Measurements from ENCODE around the gene SLC9A9. TPM values are rescaled to one million over a fixed set of nuclear protein-coding genes. Genes with fewer than 3 reads are reported as not detected.

SLC9A9 gene
- total and polyA plus RNA-seq, 10 of the 15 experiments (the other 5 are each of a cell fraction or from before 2014, with no cell fraction given), result 3.5 to 14.2 (median 9.3) TPM

- Histone ChIP-seq H4K20me1 (ENCODE audit: control insufficient read depth, insufficient read depth) (no peaks in the 10 kb centered on the region), H3K27ac (ENCODE audit: control insufficient read depth, insufficient read depth) (no peak overlapping the region; the same call in 1 of the 2 replicates), H3K4me2 (ENCODE audit: control insufficient read depth, insufficient read depth) (no peak overlapping the region), H3K9ac (ENCODE audit: control insufficient read depth, insufficient read depth, low read length) (no peak overlapping the region), H3K36me3 (ENCODE audit: control insufficient read depth in 2 of 2, insufficient read depth in 2 of 2, low read length in 1 of 2) (no peaks in the 10 kb centered on the region), H2AFZ (ENCODE audit: control insufficient read depth, low read depth, low read length) (no peak overlapping the region), H3K9me3 (replicated peaks; ENCODE audit: control insufficient read depth, insufficient read depth, low read length) (no peaks in the 10 kb centered on the region), H3K4me3 (no peak overlapping the region), H3K4me1 (ENCODE audit: control insufficient read depth, insufficient read depth, low read length) (peaks cover 9% of the 10 kb centered on the region; the same call in 1 of the 2 replicates), H3K79me2 (ENCODE audit: control insufficient read depth, insufficient read depth, low read length) (peaks cover 8% of the 10 kb centered on the region), H3K27me3 (replicated peaks in 1 of 2; ENCODE audit: control insufficient read depth in 2 of 2, insufficient read depth in 2 of 2, low read length in 1 of 2) (no peaks in the 10 kb centered on the region)
- 57% methylated on average over 2 of the region's 2 CpGs for WGBS (ENCODE audit: insufficient coverage, insufficient replicate concordance, low lambda C conversion rate, missing lambda C conversion rate)
- CTCF ChIA-PET, result no interaction called here
- POLR2A ChIA-PET, result no interaction called here
- FAIRE-seq (no peak), ATAC-seq (peak; percentile 63), DNase-seq (ENCODE audit: low read depth, low spot score) (no peak)
- intact Hi-C loops (cut with micrococcal nuclease; ENCODE audit: unreplicated experiment), result no loop called here
- SMC1A ChIA-PET (ENCODE audit: uncharacterized antibody, unreplicated experiment), result interaction anchor here (0.9 kb wide), 1 partner anchor 10 kb away, joined by 3 read pairs; no protein-coding TSS in a partner anchor
- BruUV-seq (replicated peaks), result no TSS peak
- TF ChIP-seq ZNF217 (IDR thresholded peaks at IDR 0.05) (no peak), RELA (IDR thresholded peaks at IDR 0.05; ENCODE audit: borderline replicate concordance, partially characterized antibody) (no peak), MAX (IDR thresholded peaks at IDR 0.05; ENCODE audit: low read depth, low read length) (no peak)
- in situ Hi-C loops (cut with MboI), result no loop called here
- RAD21 ChIA-PET (ENCODE audit: unreplicated experiment), result no interaction called here
These were observed 8.3 kb downstream of the SLC9A9 start for GRCh38 chr3:143839980-143840379.

DNA sequence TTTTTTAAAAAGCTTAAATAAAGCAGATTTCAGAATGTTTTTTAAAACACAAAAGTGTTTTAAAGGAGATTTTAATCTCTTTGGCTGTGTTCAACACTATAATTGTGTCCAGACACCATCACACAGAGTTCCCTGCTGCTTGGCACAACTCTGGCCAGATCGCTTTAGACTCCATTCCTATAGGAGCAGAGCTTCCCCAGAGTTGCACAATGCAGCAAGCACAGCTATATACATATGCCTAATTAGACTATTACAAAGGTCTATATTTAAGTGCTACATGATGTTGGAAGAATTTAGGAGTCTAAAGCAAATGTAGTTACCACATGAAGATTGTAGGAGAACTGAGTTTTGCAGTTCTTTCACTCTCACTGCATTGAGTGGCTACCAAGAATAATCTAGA lies 11.2 kb downstream of the SLC9A9 start:
- no peak for FAIRE-seq
- no peaks in the 10 kb centered on the region for H4K20me1 ChIP-seq (ENCODE audit: control insufficient read depth, insufficient read depth)
- H3K4me2 ChIP-seq (ENCODE audit: control insufficient read depth, insufficient read depth), result no peak overlapping the region
- no TSS peak for BruUV-seq (replicated peaks)
- peaks cover 13% of the 10 kb centered on the region for H3K4me1 ChIP-seq (ENCODE audit: control insufficient read depth, insufficient read depth, low read length)
- CTCF ChIA-PET, result interaction anchor here (0.6 kb wide), 1 partner anchor 1161 kb away, joined by 3 read pairs; no protein-coding TSS in a partner anchor
- no peaks in the 10 kb centered on the region; the same call in none of the 2 replicates for H3K79me2 ChIP-seq (ENCODE audit: control insufficient read depth, insufficient read depth, low read length)
- H2AFZ ChIP-seq (ENCODE audit: control insufficient read depth, low read depth, low read length), result no peak overlapping the region
- no peak overlapping the region for H3K27ac ChIP-seq (ENCODE audit: control insufficient read depth, insufficient read depth)
- SMC1A ChIA-PET (ENCODE audit: uncharacterized antibody, unreplicated experiment), result interaction anchor here (0.6 kb wide), 1 partner anchor 196 kb away, joined by 3 read pairs; no protein-coding TSS in a partner anchor
- no peak for ATAC-seq
- H3K36me3 ChIP-seq (ENCODE audit: control insufficient read depth in 2 of 2, insufficient read depth in 2 of 2, low read length in 1 of 2), result no peaks in the 10 kb centered on the region
- H3K4me3 ChIP-seq, result no peak overlapping the region
- intact Hi-C loops (cut with micrococcal nuclease; ENCODE audit: unreplicated experiment), result no loop called here
- whole genome bisulfite sequencing (ENCODE audit: insufficient coverage, insufficient replicate concordance, low lambda C conversion rate, missing lambda C conversion rate), result 100% methylated on average over 1 of the region's 1 CpG
- H3K9me3 ChIP-seq (replicated peaks; ENCODE audit: control insufficient read depth, insufficient read depth, low read length), result no peaks in the 10 kb centered on the region
- DNase-seq (ENCODE audit: low read depth, low spot score), result no peak
- RAD21 ChIA-PET (ENCODE audit: unreplicated experiment), result no interaction called here
- POLR2A ChIA-PET, result no interaction called here
- H3K27me3 ChIP-seq (replicated peaks in 1 of 2; ENCODE audit: control insufficient read depth in 2 of 2, insufficient read depth in 2 of 2, low read length in 1 of 2), result no peaks in the 10 kb centered on the region
- no peak overlapping the region for H3K9ac ChIP-seq (ENCODE audit: control insufficient read depth, insufficient read depth, low read length)
- in situ Hi-C loops (cut with MboI), result no loop called here
- TF ChIP-seq, protein P1, sequence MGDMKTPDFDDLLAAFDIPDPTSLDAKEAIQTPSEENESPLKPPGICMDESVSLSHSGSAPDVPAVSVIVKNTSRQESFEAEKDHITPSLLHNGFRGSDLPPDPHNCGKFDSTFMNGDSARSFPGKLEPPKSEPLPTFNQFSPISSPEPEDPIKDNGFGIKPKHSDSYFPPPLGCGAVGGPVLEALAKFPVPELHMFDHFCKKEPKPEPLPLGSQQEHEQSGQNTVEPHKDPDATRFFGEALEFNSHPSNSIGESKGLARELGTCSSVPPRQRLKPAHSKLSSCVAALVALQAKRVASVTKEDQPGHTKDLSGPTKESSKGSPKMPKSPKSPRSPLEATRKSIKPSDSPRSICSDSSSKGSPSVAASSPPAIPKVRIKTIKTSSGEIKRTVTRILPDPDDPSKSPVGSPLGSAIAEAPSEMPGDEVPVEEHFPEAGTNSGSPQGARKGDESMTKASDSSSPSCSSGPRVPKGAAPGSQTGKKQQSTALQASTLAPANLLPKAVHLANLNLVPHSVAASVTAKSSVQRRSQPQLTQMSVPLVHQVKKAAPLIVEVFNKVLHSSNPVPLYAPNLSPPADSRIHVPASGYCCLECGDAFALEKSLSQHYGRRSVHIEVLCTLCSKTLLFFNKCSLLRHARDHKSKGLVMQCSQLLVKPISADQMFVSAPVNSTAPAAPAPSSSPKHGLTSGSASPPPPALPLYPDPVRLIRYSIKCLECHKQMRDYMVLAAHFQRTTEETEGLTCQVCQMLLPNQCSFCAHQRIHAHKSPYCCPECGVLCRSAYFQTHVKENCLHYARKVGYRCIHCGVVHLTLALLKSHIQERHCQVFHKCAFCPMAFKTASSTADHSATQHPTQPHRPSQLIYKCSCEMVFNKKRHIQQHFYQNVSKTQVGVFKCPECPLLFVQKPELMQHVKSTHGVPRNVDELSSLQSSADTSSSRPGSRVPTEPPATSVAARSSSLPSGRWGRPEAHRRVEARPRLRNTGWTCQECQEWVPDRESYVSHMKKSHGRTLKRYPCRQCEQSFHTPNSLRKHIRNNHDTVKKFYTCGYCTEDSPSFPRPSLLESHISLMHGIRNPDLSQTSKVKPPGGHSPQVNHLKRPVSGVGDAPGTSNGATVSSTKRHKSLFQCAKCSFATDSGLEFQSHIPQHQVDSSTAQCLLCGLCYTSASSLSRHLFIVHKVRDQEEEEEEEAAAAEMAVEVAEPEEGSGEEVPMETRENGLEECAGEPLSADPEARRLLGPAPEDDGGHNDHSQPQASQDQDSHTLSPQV (IDR thresholded peaks at IDR 0.05), result no peak
- no peak for TF ChIP-seq CREB1 (IDR thresholded peaks at IDR 0.05; ENCODE audit: low read depth)
- no peak for TF ChIP-seq SMARCA5 (IDR thresholded peaks at IDR 0.05)
- TF ChIP-seq KDM1A (IDR thresholded peaks at IDR 0.05; ENCODE audit: borderline replicate concordance), result no peak
- TF ChIP-seq, protein P2, sequence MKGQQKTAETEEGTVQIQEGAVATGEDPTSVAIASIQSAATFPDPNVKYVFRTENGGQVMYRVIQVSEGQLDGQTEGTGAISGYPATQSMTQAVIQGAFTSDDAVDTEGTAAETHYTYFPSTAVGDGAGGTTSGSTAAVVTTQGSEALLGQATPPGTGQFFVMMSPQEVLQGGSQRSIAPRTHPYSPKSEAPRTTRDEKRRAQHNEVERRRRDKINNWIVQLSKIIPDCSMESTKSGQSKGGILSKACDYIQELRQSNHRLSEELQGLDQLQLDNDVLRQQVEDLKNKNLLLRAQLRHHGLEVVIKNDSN (IDR thresholded peaks at IDR 0.05; ENCODE audit: borderline replicate concordance, extremely low read length, insufficient read depth, low read depth, low read length), result no peak
- no peak for TF ChIP-seq BHLHE40 (IDR thresholded peaks at IDR 0.05; ENCODE audit: borderline replicate concordance in 1 of 2, low read depth in 2 of 2, low read length in 1 of 2)
- TF ChIP-seq HDAC2 (IDR thresholded peaks at IDR 0.05), result no peak
- TF ChIP-seq RCOR1 (conservative IDR thresholded peaks at IDR 0.05; ENCODE audit: low read depth, low read length), result no peak
- TF ChIP-seq MYC (IDR thresholded peaks at IDR 0.05; ENCODE audit: insufficient read depth, insufficient read length, insufficient replicate concordance, low read length, severe bottlenecking), result no peak
- TF ChIP-seq NR2C2 (IDR thresholded peaks at IDR 0.05; ENCODE audit: borderline replicate concordance, control insufficient read depth, insufficient read length, low read depth), result no peak
